Eye (tissue), 1 donor: Measurements from ENCODE around the gene REEP6.
A peak's percentile ranks its signal among the peaks of the same experiment; 100 is the strongest.

Source experiments
- DNase-seq: peaks from one replicate; pipeline ENCODE4 v3.0.0-alpha.2; 2015

Gene REEP6

GRCh38 chr19:1457031-1457739, 33.8 kb upstream of the REEP6 start:
- DNase-seq = no peak

GRCh38 chr19:1457892-1458291, 33.1 kb upstream of the REEP6 start:
- no peak for DNase-seq

GRCh38 chr19:1459479-1459878, 31.5 kb upstream of the REEP6 start:
- no peak for DNase-seq

- DNase-seq = no peak
Measured at GRCh38 chr19:1460033-1460995, 30.7 kb upstream of the REEP6 start.

- DNase-seq = no peak
Measured at GRCh38 chr19:1461862-1462261, 29.1 kb upstream of the REEP6 start.

GRCh38 chr19:1465191-1466016, 25.6 kb upstream of the REEP6 start:
- peak; percentile 58 for DNase-seq

- DNase-seq = no peak
Measured at GRCh38 chr19:1466018-1466460, 24.9 kb upstream of the REEP6 start.

GRCh38 chr19:1466461-1467214, 24.3 kb upstream of the REEP6 start:
- peak; percentile 43 for DNase-seq

GRCh38 chr19:1467215-1467489, 23.8 kb upstream of the REEP6 start:
- DNase-seq = no peak

- peak; percentile 43 for DNase-seq
Measured at GRCh38 chr19:1467490-1468273, 23.3 kb upstream of the REEP6 start.

GRCh38 chr19:1468274-1468820, 22.6 kb upstream of the REEP6 start:
- DNase-seq = no peak

- DNase-seq = peak; percentile 37
Measured at GRCh38 chr19:1468821-1469254, 22.1 kb upstream of the REEP6 start.

- DNase-seq = no peak
Measured at GRCh38 chr19:1469255-1470054, 21.5 kb upstream of the REEP6 start.

GRCh38 chr19:1470055-1470304, 21.0 kb upstream of the REEP6 start:
- no peak for DNase-seq

- peak; percentile 88 for DNase-seq
Measured at GRCh38 chr19:1470305-1471009, 20.5 kb upstream of the REEP6 start.

- DNase-seq = peak; percentile 79
Measured at GRCh38 chr19:1471010-1471514, 19.9 kb upstream of the REEP6 start.

- DNase-seq = peak; percentile 33
Measured at GRCh38 chr19:1471515-1472160, 19.3 kb upstream of the REEP6 start.

GRCh38 chr19:1472231-1473084, 18.5 kb upstream of the REEP6 start:
- no peak for DNase-seq
